SK-N-SH treated with all-trans-retinoic acid at 6 μM for 48 hours (cell line): Measurements from ENCODE around the gene TRIM66.

Experiments used
- ARNTL ChIP-seq: fragments of 450-650 bp; formaldehyde crosslinking; IDR thresholded peaks from 2 replicates; pipeline ENCODE4 v1.5.0; 2020; ENCODE audit warnings: low read depth, mild to moderate bottlenecking, moderate library complexity, borderline replicate concordance
- CSRNP3 ChIP-seq: fragments of 250-450 bp; sonication (Bioruptor Pico); IDR thresholded peaks from 2 replicates; pipeline ENCODE4 v1.5.1; 2021; ENCODE audit warnings: mild to moderate bottlenecking, moderate library complexity
- RARB ChIP-seq: fragments of 250-450 bp; sonication (Bioruptor Pico); IDR thresholded peaks from 2 replicates; pipeline ENCODE4 v1.8.0; 2021; ENCODE audit warnings: mild to moderate bottlenecking, moderate library complexity
- ZC3H10 ChIP-seq: fragments of 250-450 bp; sonication (Bioruptor Pico); IDR thresholded peaks from 2 replicates; pipeline ENCODE4 v1.5.1; 2021; ENCODE audit warnings: mild to moderate bottlenecking, moderate library complexity
- ZFP3 ChIP-seq: fragments of 250-450 bp; sonication (Bioruptor Pico); IDR thresholded peaks from 2 replicates; pipeline ENCODE4 v1.5.0; 2020; ENCODE audit warnings: mild to moderate bottlenecking, moderate library complexity

GRCh38 chr11:8601376-8602133 lies 80.9 kb downstream of the TRIM66 start:
- no peak for TF ChIP-seq ZFP3 (CRISPR knock-in tag)
- TF ChIP-seq CSRNP3 (CRISPR knock-in tag), result no peak
- no peak for TF ChIP-seq ZC3H10 (CRISPR knock-in tag)
- no peak for TF ChIP-seq ARNTL
- TF ChIP-seq RARB (CRISPR knock-in tag), result no peak
